ACC112 (cell line): ENCODE data around the gene PRKCQ.
"Not testable (repeated sequence)": the region's sequence is repeated elsewhere in the genome, so short reads cannot be mapped to it uniquely, and the experiment has no call there.

Experiments
- H2AFZ ChIP-seq: fragments of 200-600 bp; sonication (generic); one replicate; pipeline ENCODE4 v1.6.0; 2017; ENCODE audit warnings: antibody characterized with exemption, low read length; ENCODE audit not compliant: unreplicated experiment
- H3K27ac ChIP-seq: fragments of 200-600 bp; sonication (generic); 2 replicates; pipeline ENCODE4 v1.5.1; 2014; ENCODE audit warnings: low read depth, mild to moderate bottlenecking, antibody characterized with exemption, low read length, moderate library complexity
- H3K27me3 ChIP-seq: fragments of 200-600 bp; sonication (generic); 2 replicates; pipeline ENCODE4 v1.6.1; 2014; ENCODE audit warnings: mild to moderate bottlenecking, antibody characterized with exemption, low read length, moderate library complexity, mixed read lengths; ENCODE audit not compliant: insufficient read depth
- H3K36me3 ChIP-seq: fragments of 200-600 bp; sonication (generic); 2 replicates; pipeline ENCODE4 v1.6.1; 2016; ENCODE audit warnings: mild to moderate bottlenecking, antibody characterized with exemption, low read length, moderate library complexity, mixed read lengths; ENCODE audit not compliant: insufficient read depth
- H3K4me1 ChIP-seq: fragments of 200-600 bp; sonication (generic); one replicate; pipeline ENCODE4 v1.6.1; 2016; ENCODE audit warnings: low read length, mixed read lengths; ENCODE audit not compliant: insufficient read depth, unreplicated experiment, control insufficient read depth
- H3K4me3 ChIP-seq: fragments of 200-600 bp; sonication (generic); 2 replicates; pipeline ENCODE4 v1.5.1; 2014; ENCODE audit warnings: mild to moderate bottlenecking, low read depth, low read length
- H3K79me2 ChIP-seq: fragments of 200-600 bp; sonication (generic); one replicate; pipeline ENCODE4 v1.6.0; 2016; ENCODE audit warnings: low read length; ENCODE audit not compliant: control insufficient read depth, unreplicated experiment, insufficient read depth

The PRKCQ gene

DNA sequence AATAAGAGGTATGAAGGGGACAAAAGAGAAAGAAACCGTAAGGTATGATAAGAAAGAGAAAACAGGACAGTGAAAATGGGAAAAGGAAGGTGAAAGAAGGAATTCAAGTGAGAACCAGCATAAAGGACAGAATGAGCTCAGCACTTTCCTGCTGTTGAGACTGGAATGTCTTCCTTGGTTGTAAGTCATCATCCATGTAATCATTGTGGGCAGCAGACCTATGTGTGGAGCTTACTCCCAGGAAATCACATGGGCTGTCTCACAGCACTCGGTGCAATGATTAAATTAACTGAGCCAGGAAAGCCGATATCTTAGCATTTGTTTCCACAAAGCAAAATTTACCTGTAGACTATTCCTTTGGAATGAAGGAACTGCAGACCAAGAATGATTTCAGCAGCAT, 118.1 kb downstream of the PRKCQ start:
- Histone ChIP-seq H3K4me3 (no peak overlapping the region), H3K4me1 (no peaks in the 10 kb centered on the region), H3K36me3 (no peaks in the 10 kb centered on the region), H3K27me3 (peaks cover 24% of the 10 kb centered on the region), H2AFZ (no peak overlapping the region), H3K79me2 (no peaks in the 10 kb centered on the region), H3K27ac (no peak overlapping the region)

DNA sequence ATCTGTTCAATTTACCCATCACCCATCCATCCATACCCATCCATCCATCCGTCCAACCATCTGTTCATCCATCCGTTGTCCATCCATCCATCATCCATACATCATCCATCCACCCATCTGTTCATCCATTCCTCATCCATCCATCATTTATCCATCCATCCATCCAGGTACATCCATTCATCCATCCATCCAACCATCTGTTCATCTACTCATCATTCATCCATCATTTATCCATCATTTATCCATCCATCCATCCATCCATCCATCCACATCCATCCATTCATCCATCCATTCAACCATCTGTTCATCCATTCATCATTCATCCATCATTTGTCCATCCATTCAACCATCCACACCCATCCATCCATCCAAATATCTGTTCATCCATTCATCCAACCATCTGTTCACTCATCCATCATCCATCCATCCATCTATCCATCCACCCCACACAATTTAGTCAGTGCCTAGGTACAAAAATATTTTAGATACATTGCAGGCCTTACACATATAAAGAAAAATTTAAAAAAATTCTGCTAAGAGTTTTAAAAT, 119.1 kb downstream of the PRKCQ start:
- Histone ChIP-seq H3K27me3 (peaks cover 14% of the 10 kb centered on the region; the same call in 1 of the 2 replicates), H3K36me3 (no peaks in the 10 kb centered on the region), H3K4me1 (no peaks in the 10 kb centered on the region)

DNA sequence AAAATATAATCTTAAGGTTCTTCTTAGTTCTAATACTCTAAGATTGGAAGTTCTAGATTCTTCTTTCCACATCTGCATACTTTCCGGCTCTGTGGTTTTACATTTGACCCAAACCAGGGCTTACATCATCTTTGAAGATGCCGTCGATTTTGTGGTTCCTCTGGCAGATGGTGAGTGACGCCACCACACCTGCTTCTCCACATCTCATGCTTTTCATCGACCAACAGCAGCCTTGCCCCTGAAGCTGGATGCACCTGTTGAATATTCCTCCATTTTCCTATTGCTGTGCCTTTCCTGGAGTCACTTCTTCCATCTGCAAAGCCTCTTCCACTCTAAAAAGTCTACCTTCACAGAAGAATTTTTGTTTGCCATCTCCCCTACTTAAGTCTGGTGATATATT, 121.3 kb downstream of the PRKCQ start:
- Histone ChIP-seq H2AFZ (no peak overlapping the region), H3K4me3 (no peak overlapping the region), H3K27me3 (peaks cover 5% of the 10 kb centered on the region; the same call in 1 of the 2 replicates), H3K79me2 (no peaks in the 10 kb centered on the region), H3K27ac (no peak overlapping the region), H3K36me3 (no peaks in the 10 kb centered on the region), H3K4me1 (no peaks in the 10 kb centered on the region)

More for the DNA sequence above, 119.1 kb downstream of the PRKCQ start:
- no peak overlapping the region for H3K27ac ChIP-seq
- H3K79me2 ChIP-seq = no peaks in the 10 kb centered on the region
- no peak overlapping the region for H3K4me3 ChIP-seq
- no peak overlapping the region for H2AFZ ChIP-seq

DNA sequence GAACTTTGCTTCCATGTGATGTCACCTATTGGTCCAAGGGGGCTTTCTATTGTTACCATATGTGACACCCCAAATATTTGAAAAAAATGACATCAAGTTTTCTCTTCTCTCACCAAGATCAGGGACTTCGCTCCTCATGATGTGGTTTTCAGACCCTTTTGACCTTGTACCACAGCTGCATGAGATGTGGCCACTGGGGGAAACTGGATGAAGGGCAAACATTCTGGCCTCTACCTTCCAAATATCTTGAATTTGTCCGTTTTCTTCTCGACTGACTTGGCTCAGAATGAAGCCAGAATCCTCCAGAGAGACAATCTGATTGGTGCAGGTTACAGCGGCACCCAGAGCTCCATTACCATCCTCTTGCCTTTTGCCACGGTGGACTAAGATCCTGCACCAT, 122.7 kb downstream of the PRKCQ start:
- Histone ChIP-seq H3K4me3 (no peak overlapping the region), H3K36me3 (no peaks in the 10 kb centered on the region), H3K27ac (no peak overlapping the region), H3K79me2 (no peaks in the 10 kb centered on the region), H3K4me1 (no peaks in the 10 kb centered on the region), H3K27me3 (no peaks in the 10 kb centered on the region), H2AFZ (no peak overlapping the region)

DNA sequence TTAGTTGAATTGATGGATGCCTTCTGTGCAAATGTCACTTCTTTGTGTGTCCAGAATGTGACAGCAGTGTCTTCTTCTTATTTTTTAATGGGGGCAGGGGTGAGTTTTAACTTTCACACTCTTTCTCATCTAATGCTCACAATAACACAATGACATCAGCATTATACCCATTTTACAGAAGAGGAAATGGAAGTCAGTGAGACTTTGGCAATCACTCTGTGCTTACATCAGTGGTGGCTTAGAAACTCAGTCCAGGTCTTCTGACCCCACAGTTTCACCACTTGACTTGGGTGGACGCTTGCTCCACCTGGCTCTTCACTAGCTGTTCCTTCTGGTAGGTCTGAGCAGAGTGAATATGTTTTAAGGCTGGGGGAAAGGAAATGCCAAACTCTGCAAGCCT, 124.0 kb downstream of the PRKCQ start:
- Histone ChIP-seq H2AFZ (no peak overlapping the region), H3K27ac (no peak overlapping the region), H3K27me3 (no peaks in the 10 kb centered on the region), H3K79me2 (no peaks in the 10 kb centered on the region), H3K4me1 (no peaks in the 10 kb centered on the region), H3K36me3 (no peaks in the 10 kb centered on the region), H3K4me3 (no peak overlapping the region)

DNA sequence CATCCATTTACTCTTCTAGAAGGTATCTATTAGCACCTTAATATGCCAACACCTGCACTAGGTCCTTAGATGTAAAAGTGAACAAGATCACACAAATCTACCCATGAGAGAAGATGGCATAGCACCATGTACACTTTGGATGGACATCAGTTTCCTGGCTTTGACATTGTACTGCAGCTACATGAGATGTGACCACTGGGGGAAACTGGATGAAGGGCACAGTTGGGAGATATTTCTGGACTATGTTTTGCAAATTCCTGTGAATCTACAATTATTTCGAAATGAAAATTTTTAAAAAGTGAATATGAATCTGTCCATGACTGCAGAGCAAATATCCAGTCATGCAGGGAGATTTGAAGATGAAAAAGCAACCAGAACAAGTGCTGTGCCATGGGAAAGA, 124.5 kb downstream of the PRKCQ start:
- Histone ChIP-seq H2AFZ (no peak overlapping the region), H3K36me3 (no peaks in the 10 kb centered on the region), H3K4me1 (no peaks in the 10 kb centered on the region), H3K27ac (no peak overlapping the region), H3K4me3 (no peak overlapping the region), H3K79me2 (no peaks in the 10 kb centered on the region), H3K27me3 (no peaks in the 10 kb centered on the region)

DNA sequence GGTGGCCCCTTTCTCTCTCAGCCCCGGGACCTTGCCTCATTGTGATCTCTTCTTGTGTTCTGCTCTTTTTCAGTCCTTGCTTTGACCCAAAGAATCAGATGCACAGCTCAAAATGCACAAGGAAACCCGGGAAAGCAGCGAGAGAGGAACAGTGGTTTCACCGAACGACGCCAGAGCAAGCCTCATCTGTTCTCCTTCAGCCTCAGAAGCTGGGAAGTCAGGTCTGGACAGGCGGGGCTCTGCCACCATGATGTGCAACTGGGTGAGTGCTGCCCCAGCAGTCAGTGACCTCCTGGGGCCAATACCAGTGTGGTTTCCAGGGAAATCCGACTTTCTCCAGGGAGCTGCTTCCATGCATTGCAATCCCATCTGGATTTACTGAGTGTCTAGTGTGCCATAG, 133.4 kb downstream of the PRKCQ start:
- peaks cover 29% of the 10 kb centered on the region for H3K27me3 ChIP-seq
- H3K79me2 ChIP-seq = no peaks in the 10 kb centered on the region
- H2AFZ ChIP-seq = no peak overlapping the region
- H3K36me3 ChIP-seq = no peaks in the 10 kb centered on the region
- no peak overlapping the region for H3K4me3 ChIP-seq
- no peak overlapping the region for H3K27ac ChIP-seq
- H3K4me1 ChIP-seq = no peaks in the 10 kb centered on the region

DNA sequence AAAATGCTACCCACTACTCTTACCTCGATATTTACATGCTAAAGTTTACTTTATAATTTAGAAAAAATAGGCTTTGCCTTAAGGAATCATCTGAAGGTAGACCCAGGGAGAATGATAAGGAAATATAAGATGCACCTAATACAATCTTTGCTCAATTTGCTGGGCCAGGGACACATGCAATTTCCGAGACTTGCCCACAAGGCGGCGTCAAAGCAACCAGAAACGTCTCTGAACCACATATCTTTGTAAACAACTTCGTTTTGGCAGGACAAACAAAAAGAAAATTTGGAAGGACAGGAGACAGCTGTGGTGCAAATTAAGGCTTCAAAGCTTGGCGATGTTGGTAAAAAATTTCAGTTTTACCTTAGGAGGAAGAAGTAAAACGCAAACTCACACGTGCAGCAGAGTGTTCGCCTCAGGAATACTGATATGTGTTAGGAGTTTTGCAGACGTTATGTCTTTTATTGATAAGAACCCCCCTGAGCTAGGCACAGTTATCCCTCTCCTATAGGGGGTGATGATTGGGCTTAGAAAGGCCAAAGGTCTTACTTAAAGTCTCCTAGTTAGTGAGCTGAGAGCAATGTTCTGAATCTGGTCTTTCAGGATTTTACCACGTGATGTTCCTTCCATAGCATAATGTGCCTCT, 134.3 kb downstream of the PRKCQ start:
- Histone ChIP-seq H3K79me2 (no peaks in the 10 kb centered on the region), H3K36me3 (no peaks in the 10 kb centered on the region), H2AFZ (no peak overlapping the region), H3K4me3 (no peak overlapping the region), H3K27me3 (peaks cover 30% of the 10 kb centered on the region), H3K27ac (no peak overlapping the region), H3K4me1 (no peaks in the 10 kb centered on the region)

DNA sequence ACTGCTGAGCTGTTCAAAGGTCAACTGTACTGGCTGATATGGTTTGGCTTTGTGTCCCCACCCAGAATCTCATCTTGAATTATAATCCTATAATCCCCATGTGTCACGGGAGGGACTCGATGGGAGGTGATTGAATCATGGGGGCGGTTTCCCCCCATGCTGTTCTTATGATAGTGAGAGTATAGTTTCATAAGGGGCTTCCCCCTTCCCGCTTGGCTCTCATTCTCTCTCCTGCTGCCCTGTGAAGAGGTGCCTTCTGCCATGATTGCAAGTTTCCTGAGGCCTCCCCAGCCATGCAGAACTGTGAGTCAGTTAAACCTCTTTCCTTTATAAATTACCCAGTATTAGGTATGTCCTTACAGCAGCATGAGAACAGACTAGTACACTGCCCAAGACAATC, 140.2 kb downstream of the PRKCQ start:
- H3K36me3 ChIP-seq, H3K27ac ChIP-seq, H3K4me3 ChIP-seq, H3K4me1 ChIP-seq, H3K79me2 ChIP-seq, H2AFZ ChIP-seq: not testable (repeated sequence)
- peaks cover 50% of the 10 kb centered on the region for H3K27me3 ChIP-seq

DNA sequence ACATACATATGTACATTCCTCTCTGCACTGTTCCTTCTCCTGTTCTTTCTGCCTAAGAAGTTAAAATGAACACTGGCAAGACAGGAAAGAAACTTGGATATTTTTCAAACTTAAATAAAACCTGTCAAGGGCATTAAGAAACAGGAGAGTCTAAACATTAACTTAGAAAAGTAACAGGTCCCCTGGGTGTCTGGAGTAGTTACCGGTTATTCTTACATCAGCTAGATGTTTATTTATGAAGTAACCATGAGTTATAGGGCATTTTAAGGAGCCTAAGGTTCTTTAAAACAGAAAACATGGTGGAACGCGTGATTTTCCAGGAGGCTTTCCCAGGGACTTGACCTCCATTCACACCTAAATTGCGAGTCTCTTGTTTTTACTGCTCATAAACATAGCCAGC, 148.2 kb downstream of the PRKCQ start:
- peaks cover 60% of the 10 kb centered on the region for H3K27me3 ChIP-seq
- no peaks in the 10 kb centered on the region for H3K4me1 ChIP-seq
- no peaks in the 10 kb centered on the region for H3K36me3 ChIP-seq
- no peak overlapping the region for H3K27ac ChIP-seq
- no peak overlapping the region for H3K4me3 ChIP-seq
- H3K79me2 ChIP-seq = no peaks in the 10 kb centered on the region
- no peak overlapping the region for H2AFZ ChIP-seq

DNA sequence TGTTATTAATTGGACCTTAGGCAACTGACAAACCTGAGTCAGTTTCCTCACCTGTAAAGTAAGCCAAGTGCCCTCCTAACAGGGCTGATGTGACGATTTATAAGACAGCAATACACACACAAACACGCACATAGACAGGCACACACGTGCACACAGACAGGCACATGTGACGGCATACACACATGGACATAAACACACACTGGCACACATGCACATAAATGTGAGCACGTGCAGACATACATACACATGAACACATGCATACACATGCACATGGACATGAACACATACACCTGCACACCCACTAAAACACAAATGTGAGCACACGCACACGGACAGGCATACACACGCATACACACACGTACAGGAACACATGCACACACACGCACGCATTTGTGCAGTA, 148.9 kb downstream of the PRKCQ start:
- no peak overlapping the region for H3K27ac ChIP-seq
- H3K4me3 ChIP-seq = no peak overlapping the region
- peaks cover 55% of the 10 kb centered on the region for H3K27me3 ChIP-seq
- H2AFZ ChIP-seq = no peak overlapping the region
- no peaks in the 10 kb centered on the region for H3K36me3 ChIP-seq
- H3K4me1 ChIP-seq = no peaks in the 10 kb centered on the region
- H3K79me2 ChIP-seq = no peaks in the 10 kb centered on the region
